ENCODE results near the gene ALOX5.

- TF ChIP-seq CTCF (IDR thresholded peaks at IDR 0.05): no peak
- no peak for TF ChIP-seq NR1H2 (CRISPR knock-in tag; IDR thresholded peaks at IDR 0.05)
- no peak for TF ChIP-seq USF2 (CRISPR knock-in tag; IDR thresholded peaks at IDR 0.05)
- no peak for TF ChIP-seq ZNF317 (CRISPR knock-in tag; IDR thresholded peaks at IDR 0.05; ENCODE audit: borderline replicate concordance, low read depth)
- no peak for TF ChIP-seq NR3C1 (CRISPR knock-in tag; conservative IDR thresholded peaks at IDR 0.05; ENCODE audit: low read depth)
- no peak for TF ChIP-seq FOXJ3 (CRISPR knock-in tag; IDR thresholded peaks at IDR 0.05; ENCODE audit: borderline replicate concordance)
- TF ChIP-seq USF1 (CRISPR knock-in tag; IDR thresholded peaks at IDR 0.05): no peak
- TF ChIP-seq MAX (CRISPR knock-in tag; IDR thresholded peaks at IDR 0.05): no peak
- no peak for TF ChIP-seq ZNF138 (CRISPR knock-in tag; conservative IDR thresholded peaks at IDR 0.05)
- no peak for TF ChIP-seq ZNF416 (CRISPR knock-in tag; IDR thresholded peaks at IDR 0.05)
- no peak for TF ChIP-seq JUN (CRISPR knock-in tag; IDR thresholded peaks at IDR 0.05)
- no peak for TF ChIP-seq ERG (CRISPR knock-in tag; IDR thresholded peaks at IDR 0.05)
- TF ChIP-seq ZNF121 (CRISPR knock-in tag; IDR thresholded peaks at IDR 0.05): no peak
Observed at GRCh38 chr10:45433716-45434469, 59.9 kb downstream of the ALOX5 start.

Measured in WTC11 (cell line).